ENCODE measurements around the gene ABI1. TPM values are rescaled to one million over a fixed set of nuclear protein-coding genes. Genes with fewer than 3 reads are reported as not detected.

ABI1 gene
- total RNA-seq, 2 experiments from 2014 or later, result 83.2 to 83.6 TPM

DNA sequence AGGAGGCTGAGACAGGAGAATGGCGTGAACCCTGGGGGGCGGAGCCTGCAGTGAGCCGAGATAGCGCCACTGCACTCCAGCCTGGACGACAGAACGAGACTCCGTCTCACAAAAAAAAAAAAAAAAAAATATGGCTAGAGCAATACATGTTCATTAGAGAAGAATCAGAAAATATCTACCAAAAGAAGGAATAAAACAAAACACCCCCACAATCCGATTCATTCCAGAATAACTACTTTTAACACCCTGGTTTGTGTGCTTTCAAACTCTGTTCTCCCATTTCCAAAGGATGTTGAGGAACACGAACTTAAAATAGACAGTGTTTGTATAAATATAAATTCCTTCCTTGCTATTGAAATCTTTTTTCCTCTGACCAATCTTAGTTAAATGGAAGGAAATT, 156.8 kb downstream of the ABI1 start:
- no peaks in the 10 kb centered on the region for H3K27me3 Mint-ChIP-seq
- Histone ChIP-seq H3K27me3 (ENCODE audit: control insufficient read depth in 1 of 2, insufficient read depth in 2 of 2, low read length in 2 of 2) (no peaks in the 10 kb centered on the region), H3K4me3 (ENCODE audit: low read length) (no peak overlapping the region), H3K4me1 (ENCODE audit: insufficient read depth, low read length) (peaks cover under 1% of the 10 kb centered on the region), H3K36me3 (ENCODE audit: insufficient read depth, low read length) (peaks cover 41% of the 10 kb centered on the region), H3K9me3 (ENCODE audit: control insufficient read depth in 1 of 2, insufficient read depth in 1 of 2, low read length in 2 of 2) (no peaks in the 10 kb centered on the region), H3K27ac (ENCODE audit: low read depth in 1 of 2, low read length in 2 of 2) (no peak overlapping the region)
- no peak overlapping the region for H3K4me3 Mint-ChIP-seq
- TF ChIP-seq CTCF (IDR thresholded peaks at IDR 0.05), result no peak
- no peak for ATAC-seq (ENCODE audit: poor library complexity)
- DNase-seq, result no peak
- H3K4me1 Mint-ChIP-seq (ENCODE audit: low read depth), result peaks cover 18% of the 10 kb centered on the region
- no peak overlapping the region for H3K27ac Mint-ChIP-seq
- H3K36me3 Mint-ChIP-seq (ENCODE audit: low read depth), result peaks cover 59% of the 10 kb centered on the region
- ChIA-PET POLR2A (no interaction called here), CTCF (no interaction called here)
- no peaks in the 10 kb centered on the region for H3K9me3 Mint-ChIP-seq
- intact Hi-C loops (cut with DNase I, micrococcal nuclease), result no loop called here

GRCh38 chr10:26703096-26703495, 157.7 kb downstream of the ABI1 start:
- Mint-ChIP-seq H3K27me3 (no peaks in the 10 kb centered on the region), H3K4me3 (no peak overlapping the region), H3K27ac (no peak overlapping the region), H3K36me3 (ENCODE audit: low read depth) (peaks cover 54% of the 10 kb centered on the region), H3K9me3 (no peaks in the 10 kb centered on the region), H3K4me1 (ENCODE audit: low read depth) (peaks cover 27% of the 10 kb centered on the region)
- DNase-seq (no peak), ATAC-seq (ENCODE audit: poor library complexity) (no peak)
- Histone ChIP-seq H3K36me3 (ENCODE audit: insufficient read depth, low read length) (peaks cover 34% of the 10 kb centered on the region), H3K9me3 (ENCODE audit: control insufficient read depth in 1 of 2, insufficient read depth in 1 of 2, low read length in 2 of 2) (no peaks in the 10 kb centered on the region), H3K4me3 (ENCODE audit: low read length) (no peak overlapping the region), H3K27me3 (ENCODE audit: control insufficient read depth in 1 of 2, insufficient read depth in 2 of 2, low read length in 2 of 2) (no peaks in the 10 kb centered on the region), H3K4me1 (ENCODE audit: insufficient read depth, low read length) (peaks cover 9% of the 10 kb centered on the region), H3K27ac (ENCODE audit: low read depth in 1 of 2, low read length in 2 of 2) (no peak overlapping the region)
- ChIA-PET POLR2A (no interaction called here), CTCF (no interaction called here)
- no peak for TF ChIP-seq CTCF (IDR thresholded peaks at IDR 0.05)
- intact Hi-C loops (cut with DNase I, micrococcal nuclease), result no loop called here

- CTCF ChIA-PET, result no interaction called here
- no peak overlapping the region for H3K4me3 Mint-ChIP-seq
Observed at GRCh38 chr10:26700884-26701630, 159.7 kb downstream of the ABI1 start.

More at GRCh38 chr10:26700884-26701630, 159.7 kb downstream of the ABI1 start:
- Histone ChIP-seq H3K9me3 (ENCODE audit: control insufficient read depth in 1 of 2, insufficient read depth in 1 of 2, low read length in 2 of 2) (no peaks in the 10 kb centered on the region), H3K27me3 (ENCODE audit: control insufficient read depth in 1 of 2, insufficient read depth in 2 of 2, low read length in 2 of 2) (no peaks in the 10 kb centered on the region), H3K27ac (ENCODE audit: low read depth in 1 of 2, low read length in 2 of 2) (no peak overlapping the region), H3K4me3 (ENCODE audit: low read length) (no peak overlapping the region), H3K36me3 (ENCODE audit: insufficient read depth, low read length) (peaks cover 15% of the 10 kb centered on the region), H3K4me1 (ENCODE audit: insufficient read depth, low read length) (peaks cover 18% of the 10 kb centered on the region)
- ATAC-seq (ENCODE audit: poor library complexity), result no peak
- no peak for TF ChIP-seq CTCF (IDR thresholded peaks at IDR 0.05)
- POLR2A ChIA-PET, result no interaction called here
- DNase-seq, result no peak
- Mint-ChIP-seq H3K4me1 (ENCODE audit: low read depth) (peaks cover 41% of the 10 kb centered on the region), H3K9me3 (no peaks in the 10 kb centered on the region), H3K27me3 (no peaks in the 10 kb centered on the region), H3K27ac (no peak overlapping the region), H3K36me3 (ENCODE audit: low read depth) (peaks cover 42% of the 10 kb centered on the region)
- intact Hi-C loops (cut with DNase I, micrococcal nuclease), result no loop called here
